ENCODE results near the gene FEZF2. TPM values are rescaled to one million over a fixed set of nuclear protein-coding genes. Genes with fewer than 3 reads are reported as not detected.

FEZF2 gene
- total and polyA plus RNA-seq, 2 of the 13 experiments (the other 11 are each of a cell fraction or from before 2014, with no cell fraction given): not detected

GRCh38 chr3:62415312-62415801 is 42.0 kb upstream of the FEZF2 start:
- no peak for ATAC-seq
- no peak for FAIRE-seq
- Histone ChIP-seq H3K9me3 (ENCODE audit: low read length) (no peaks in the 10 kb centered on the region), H3K4me1 (ENCODE audit: insufficient read depth, low read length) (no peaks in the 10 kb centered on the region), H3K4me3 (replicated peaks in 1 of 3; ENCODE audit: insufficient read depth in 1 of 3, low read depth in 2 of 3, low read length in 3 of 3) (no peak overlapping the region), H3K4me2 (ENCODE audit: low read depth, low read length) (no peak overlapping the region), H3K27me3 (ENCODE audit: control insufficient read depth in 1 of 2, insufficient read depth in 2 of 2, low read length in 2 of 2) (peaks cover 0 to 39% of the 10 kb centered on the region in 2 experiments; a peak in 2 of 5 replicates), H3K27ac (ENCODE audit: extremely low read length, insufficient read depth, low read length) (no peak overlapping the region), H4K20me1 (ENCODE audit: insufficient read depth, low read length) (no peaks in the 10 kb centered on the region), H2AFZ (ENCODE audit: low read length) (no peak overlapping the region), H3K9ac (ENCODE audit: insufficient read depth, low read depth, low read length) (no peak overlapping the region), H3K79me2 (ENCODE audit: insufficient read depth, low read length) (no peaks in the 10 kb centered on the region), H3K36me3 (replicated peaks in 1 of 2; ENCODE audit: control insufficient read depth in 1 of 2, insufficient read depth in 2 of 2, low read length in 2 of 2) (no peaks in the 10 kb centered on the region)
- in situ Hi-C loops (cut with HindIII; ENCODE audit: extremely low pct_ligation_motif_present, low pct_unique_long_range_greater_than_20kb) (no loop called here), intact Hi-C loops (cut with micrococcal nuclease; ENCODE audit: unreplicated experiment) (no loop called here)
- TF ChIP-seq, protein P1, sequence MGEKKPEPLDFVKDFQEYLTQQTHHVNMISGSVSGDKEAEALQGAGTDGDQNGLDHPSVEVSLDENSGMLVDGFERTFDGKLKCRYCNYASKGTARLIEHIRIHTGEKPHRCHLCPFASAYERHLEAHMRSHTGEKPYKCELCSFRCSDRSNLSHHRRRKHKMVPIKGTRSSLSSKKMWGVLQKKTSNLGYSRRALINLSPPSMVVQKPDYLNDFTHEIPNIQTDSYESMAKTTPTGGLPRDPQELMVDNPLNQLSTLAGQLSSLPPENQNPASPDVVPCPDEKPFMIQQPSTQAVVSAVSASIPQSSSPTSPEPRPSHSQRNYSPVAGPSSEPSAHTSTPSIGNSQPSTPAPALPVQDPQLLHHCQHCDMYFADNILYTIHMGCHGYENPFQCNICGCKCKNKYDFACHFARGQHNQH (CRISPR knock-in tag; IDR thresholded peaks at IDR 0.05): no peak
- TF ChIP-seq, protein P2, sequence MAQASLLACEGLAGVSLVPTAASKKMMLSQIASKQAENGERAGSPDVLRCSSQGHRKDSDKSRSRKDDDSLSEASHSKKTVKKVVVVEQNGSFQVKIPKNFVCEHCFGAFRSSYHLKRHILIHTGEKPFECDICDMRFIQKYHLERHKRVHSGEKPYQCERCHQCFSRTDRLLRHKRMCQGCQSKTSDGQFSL (CRISPR knock-in tag; IDR thresholded peaks at IDR 0.05): no peak
- TF ChIP-seq TRAFD1 (CRISPR knock-in tag; IDR thresholded peaks at IDR 0.05; ENCODE audit: borderline replicate concordance) (no peak), DRAP1 (CRISPR knock-in tag; IDR thresholded peaks at IDR 0.05) (no peak), ZSCAN31 (CRISPR knock-in tag; IDR thresholded peaks at IDR 0.05; ENCODE audit: low read depth) (no peak), ESRRA (CRISPR knock-in tag; IDR thresholded peaks at IDR 0.05; ENCODE audit: low read depth) (no peak), RFX1 (IDR thresholded peaks at IDR 0.05) (no peak)
- TF ChIP-seq, protein P3, sequence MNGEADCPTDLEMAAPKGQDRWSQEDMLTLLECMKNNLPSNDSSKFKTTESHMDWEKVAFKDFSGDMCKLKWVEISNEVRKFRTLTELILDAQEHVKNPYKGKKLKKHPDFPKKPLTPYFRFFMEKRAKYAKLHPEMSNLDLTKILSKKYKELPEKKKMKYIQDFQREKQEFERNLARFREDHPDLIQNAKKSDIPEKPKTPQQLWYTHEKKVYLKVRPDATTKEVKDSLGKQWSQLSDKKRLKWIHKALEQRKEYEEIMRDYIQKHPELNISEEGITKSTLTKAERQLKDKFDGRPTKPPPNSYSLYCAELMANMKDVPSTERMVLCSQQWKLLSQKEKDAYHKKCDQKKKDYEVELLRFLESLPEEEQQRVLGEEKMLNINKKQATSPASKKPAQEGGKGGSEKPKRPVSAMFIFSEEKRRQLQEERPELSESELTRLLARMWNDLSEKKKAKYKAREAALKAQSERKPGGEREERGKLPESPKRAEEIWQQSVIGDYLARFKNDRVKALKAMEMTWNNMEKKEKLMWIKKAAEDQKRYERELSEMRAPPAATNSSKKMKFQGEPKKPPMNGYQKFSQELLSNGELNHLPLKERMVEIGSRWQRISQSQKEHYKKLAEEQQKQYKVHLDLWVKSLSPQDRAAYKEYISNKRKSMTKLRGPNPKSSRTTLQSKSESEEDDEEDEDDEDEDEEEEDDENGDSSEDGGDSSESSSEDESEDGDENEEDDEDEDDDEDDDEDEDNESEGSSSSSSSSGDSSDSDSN (CRISPR knock-in tag; IDR thresholded peaks at IDR 0.05): no peak
- WGBS (ENCODE audit: low lambda C conversion rate): 8% methylated on average over 7 of the region's 9 CpGs
- ChIA-PET POLR2A (no interaction called here), CTCF (ENCODE audit: low intra/inter-chr PET ratio, low total read pairs) (no interaction called here)
- no TSS peak for BruUV-seq (replicated peaks)
- DNase-seq (ENCODE audit: low spot score): no peak
